Mesendoderm (in vitro differentiated cells): Measurements from ENCODE around the gene VWA5A.
A peak's percentile ranks its signal among the peaks of the same experiment; 100 is the strongest.

ENCODE experiments used
- DNase-seq: peaks from one replicate; pipeline ENCODE4 v3.0.0; 2013
- H2AK5ac ChIP-seq: 2 replicates; pipeline ENCODE4 v1.6.1; 2013; ENCODE audit warnings: low read length, inconsistent platforms
- H2BK120ac ChIP-seq: 2 replicates; pipeline ENCODE4 v1.6.1; 2013; ENCODE audit warnings: low read depth, mild to moderate bottlenecking, low read length, moderate library complexity, mixed read lengths
- H2BK15ac ChIP-seq: replicated peaks from 2 replicates; pipeline ENCODE4 v1.6.1; 2013; ENCODE audit warnings: low read depth, mild to moderate bottlenecking, moderate library complexity
- H2BK5ac ChIP-seq: 2 replicates; pipeline ENCODE4 v1.6.1; 2013; ENCODE audit warnings: low read length, inconsistent platforms
- H3K18ac ChIP-seq: 2 replicates; pipeline ENCODE4 v1.6.1; 2013; ENCODE audit warnings: mild to moderate bottlenecking, low read length, mixed read lengths
- H3K23ac ChIP-seq: one replicate; pipeline ENCODE4 v1.6.1; 2013; ENCODE audit warnings: low read length
- H3K27ac ChIP-seq: 2 replicates; pipeline ENCODE4 v1.5.1; 2013; ENCODE audit warnings: low read depth, mild to moderate bottlenecking, inconsistent platforms, low read length, moderate library complexity
- H3K27me3 ChIP-seq: 2 replicates; pipeline ENCODE4 v1.6.1; 2013; ENCODE audit warnings: low read length, control low read depth, mild to moderate bottlenecking, inconsistent platforms; ENCODE audit not compliant: insufficient read depth, poor library complexity
- H3K36me3 ChIP-seq: 2 replicates; pipeline ENCODE4 v1.6.1; 2013; ENCODE audit warnings: low read length, inconsistent platforms; ENCODE audit not compliant: control insufficient read depth, insufficient read depth
- H3K4ac ChIP-seq: one replicate; pipeline ENCODE4 v1.6.1; 2013; ENCODE audit warnings: low read depth, mild to moderate bottlenecking, low read length, moderate library complexity
- H3K4me1 ChIP-seq: 2 replicates; pipeline ENCODE4 v1.6.1; 2013; ENCODE audit warnings: low read depth, low read length, inconsistent platforms; ENCODE audit not compliant: control insufficient read depth
- H3K4me2 ChIP-seq: 2 replicates; pipeline ENCODE4 v1.6.1; 2013; ENCODE audit warnings: low read length
- H3K4me3 ChIP-seq: 2 replicates; pipeline ENCODE4 v1.5.1; 2013; ENCODE audit warnings: mild to moderate bottlenecking, low read length
- H3K56ac ChIP-seq: one replicate; pipeline ENCODE4 v1.6.1; 2013; ENCODE audit warnings: low read length
- H3K79me1 ChIP-seq: 2 replicates; pipeline ENCODE4 v1.6.1; 2013; ENCODE audit warnings: low read length, inconsistent platforms
- H3K79me2 ChIP-seq: 2 replicates; pipeline ENCODE4 v1.6.1; 2013; ENCODE audit warnings: mild to moderate bottlenecking, low read length; ENCODE audit not compliant: control insufficient read depth, insufficient read depth
- H3K9ac ChIP-seq: 2 replicates; pipeline ENCODE4 v1.6.1; 2013; ENCODE audit warnings: low read length, inconsistent platforms
- H4K5ac ChIP-seq: one replicate; pipeline ENCODE4 v1.6.1; 2013; ENCODE audit warnings: low read length
- H4K8ac ChIP-seq: one replicate; pipeline ENCODE4 v1.6.1; 2013; ENCODE audit warnings: low read depth, mild to moderate bottlenecking, control low read depth, low read length, moderate library complexity
- WGBS: extraction: QIAGEN DNeasy Blood & Tissue Kit; methylation state at CpG from one replicate; pipeline ENCODE4 v1.1.7; 2013; ENCODE audit warnings: low lambda C conversion rate, missing lambda C conversion rate; ENCODE audit not compliant: insufficient coverage; ENCODE audit errors: extremely low coverage; 5-methylcytosine and 5-hydroxymethylcytosine counted together

The VWA5A gene

DNA sequence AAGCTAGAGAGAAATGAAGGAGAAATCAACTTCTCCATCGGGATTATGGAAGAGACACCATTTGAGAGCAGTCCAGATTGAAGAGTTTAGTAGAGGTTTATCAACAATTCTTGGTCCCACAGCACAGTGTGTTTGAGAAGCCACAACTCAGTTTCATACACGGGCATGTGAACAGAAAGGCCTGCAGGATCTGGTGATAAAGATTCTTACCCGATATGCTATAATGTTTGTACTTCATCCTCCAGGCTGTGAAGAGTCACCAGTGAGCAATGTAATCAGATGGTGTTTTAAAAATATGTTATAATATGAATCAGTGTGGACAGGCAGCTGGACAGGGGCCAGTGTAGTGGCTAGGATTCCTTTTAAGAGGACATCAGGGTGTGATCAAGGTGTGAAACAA, 29.7 kb upstream of the VWA5A start:
- no peak overlapping the region for H3K23ac ChIP-seq

DNA sequence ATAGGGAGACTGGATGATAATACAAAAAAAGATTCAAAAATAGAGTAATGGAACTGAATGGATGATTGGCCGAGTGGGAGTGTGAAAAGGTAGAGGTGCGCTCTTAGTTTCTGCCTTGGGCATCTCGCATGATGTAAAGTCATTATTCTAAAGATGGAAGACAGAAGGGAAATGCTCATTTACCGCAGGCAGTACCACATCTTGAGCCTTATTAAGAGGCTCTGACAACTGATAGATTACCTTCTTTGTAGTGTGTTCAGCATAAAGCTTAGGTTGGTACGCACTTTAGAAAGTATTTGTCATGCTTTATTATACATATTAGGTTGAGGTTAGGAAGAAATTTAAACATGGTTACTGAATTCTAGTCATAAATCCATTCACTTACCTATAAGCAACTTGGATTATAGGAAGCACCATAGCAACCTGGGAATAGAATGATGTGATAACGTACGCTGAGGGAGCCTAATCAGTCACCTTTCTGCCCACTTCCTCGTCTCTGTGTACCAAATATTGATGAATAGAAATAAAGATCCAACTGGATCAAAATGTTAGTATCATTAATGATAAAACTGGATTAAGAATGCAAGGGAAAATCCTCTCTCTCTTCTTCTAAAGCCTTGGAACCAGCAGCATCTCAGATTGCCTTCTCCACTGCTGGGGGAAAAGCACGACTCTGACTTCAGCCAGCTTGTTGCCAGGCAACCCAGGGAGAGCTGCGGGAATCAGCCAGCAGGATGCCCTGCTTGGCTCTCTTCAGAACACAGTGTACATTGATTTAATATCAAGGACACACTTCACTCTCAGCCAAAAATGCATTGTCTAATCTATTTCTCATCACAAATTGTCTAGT, 29.0 kb upstream of the VWA5A start:
- no peak overlapping the region for H3K4me2 ChIP-seq
- H3K4me3 ChIP-seq, result no peak overlapping the region
- no peaks in the 10 kb centered on the region for H3K79me2 ChIP-seq
- no peak overlapping the region for H3K23ac ChIP-seq
- DNase-seq, result peak; percentile 26
- WGBS, result no CpG with 5 or more reads among the region's 10 CpGs
- no peak overlapping the region for H2BK5ac ChIP-seq
- no peak overlapping the region for H3K27ac ChIP-seq
- no peaks in the 10 kb centered on the region for H3K27me3 ChIP-seq
- H2AK5ac ChIP-seq, result no peak overlapping the region
- no peak overlapping the region for H3K18ac ChIP-seq
- H3K9ac ChIP-seq, result no peak overlapping the region
- H3K4me1 ChIP-seq, result no peaks in the 10 kb centered on the region
- H4K5ac ChIP-seq, result no peak overlapping the region
- H3K56ac ChIP-seq, result no peak overlapping the region
- H3K79me1 ChIP-seq, result no peaks in the 10 kb centered on the region
- no peak overlapping the region for H4K8ac ChIP-seq
- no peak overlapping the region for H2BK15ac ChIP-seq
- H3K4ac ChIP-seq, result no peak overlapping the region
- H3K36me3 ChIP-seq, result no peaks in the 10 kb centered on the region
- no peak overlapping the region for H2BK120ac ChIP-seq

More for the DNA sequence above, 29.7 kb upstream of the VWA5A start:
- Histone ChIP-seq H3K18ac (no peak overlapping the region), H4K8ac (no peak overlapping the region), H3K36me3 (no peaks in the 10 kb centered on the region), H3K79me2 (no peaks in the 10 kb centered on the region), H2BK5ac (no peak overlapping the region), H3K27ac (no peak overlapping the region), H3K4me2 (no peak overlapping the region), H3K9ac (no peak overlapping the region), H3K4me1 (no peaks in the 10 kb centered on the region), H4K5ac (no peak overlapping the region), H3K4ac (no peak overlapping the region), H2AK5ac (no peak overlapping the region), H2BK15ac (no peak overlapping the region), H2BK120ac (no peak overlapping the region), H3K4me3 (no peak overlapping the region), H3K27me3 (no peaks in the 10 kb centered on the region), H3K56ac (no peak overlapping the region), H3K79me1 (no peaks in the 10 kb centered on the region)
- DNase-seq, result no peak
- no CpG with 5 or more reads among the region's 3 CpGs for WGBS

DNA sequence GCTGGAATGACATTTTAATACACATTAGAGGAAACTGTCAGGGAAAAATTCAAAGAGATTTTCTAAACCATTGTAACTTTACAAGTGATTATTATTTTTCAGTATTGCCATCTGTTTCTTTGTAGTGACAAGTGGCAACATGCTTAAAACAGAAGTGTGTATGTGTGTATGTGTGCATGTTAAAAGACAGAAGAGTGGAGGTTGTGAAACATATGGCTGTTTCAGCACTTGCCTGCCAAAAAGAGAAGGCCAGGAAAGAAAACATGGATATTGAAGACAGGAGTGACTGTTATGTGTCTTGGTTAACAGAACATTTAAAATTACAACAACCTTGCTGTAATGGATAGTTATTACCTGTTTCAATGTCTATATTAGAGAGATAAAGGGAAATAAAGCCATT, 24.3 kb upstream of the VWA5A start:
- no peak overlapping the region for H2BK5ac ChIP-seq
- no peak overlapping the region for H3K27ac ChIP-seq
- no peak overlapping the region for H4K5ac ChIP-seq
- H3K23ac ChIP-seq, result no peak overlapping the region
- H3K36me3 ChIP-seq, result no peaks in the 10 kb centered on the region
- H2BK15ac ChIP-seq, result no peak overlapping the region
- no peaks in the 10 kb centered on the region for H3K79me1 ChIP-seq
- no peak overlapping the region for H3K4me2 ChIP-seq
- H3K18ac ChIP-seq, result no peak overlapping the region
- H2AK5ac ChIP-seq, result no peak overlapping the region
- no peak overlapping the region for H3K4me3 ChIP-seq
- H3K56ac ChIP-seq, result no peak overlapping the region
- no peak overlapping the region for H3K9ac ChIP-seq
- no peaks in the 10 kb centered on the region for H3K27me3 ChIP-seq
- no peaks in the 10 kb centered on the region for H3K4me1 ChIP-seq
- H2BK120ac ChIP-seq, result no peak overlapping the region
- no peak overlapping the region for H3K4ac ChIP-seq
- H4K8ac ChIP-seq, result no peak overlapping the region
- DNase-seq, result no peak
- H3K79me2 ChIP-seq, result no peaks in the 10 kb centered on the region

DNA sequence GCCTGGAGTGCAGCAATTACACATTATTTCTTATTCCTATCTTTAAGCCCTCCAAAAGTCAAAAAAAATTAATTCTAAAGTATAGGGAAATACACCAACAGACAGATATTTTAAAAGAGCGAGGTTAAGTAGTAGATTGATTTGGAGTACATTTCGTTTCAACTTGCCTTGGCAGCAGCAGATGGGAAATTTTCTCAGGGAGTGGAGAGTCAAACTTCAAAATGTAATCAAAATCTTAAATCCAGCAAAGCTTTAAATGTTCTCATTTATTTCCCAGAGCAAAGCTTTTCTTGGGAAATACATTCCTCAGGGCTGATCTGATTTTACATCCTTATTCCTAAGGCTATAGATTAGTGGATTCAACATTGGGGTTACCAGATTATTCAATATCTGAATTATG, 21.9 kb upstream of the VWA5A start:
- no CpG with 5 or more reads among the region's 2 CpGs for WGBS
- Histone ChIP-seq H3K27me3 (no peaks in the 10 kb centered on the region), H3K79me1 (no peaks in the 10 kb centered on the region), H3K23ac (no peak overlapping the region), H4K5ac (no peak overlapping the region), H2AK5ac (no peak overlapping the region), H3K4ac (no peak overlapping the region), H3K4me2 (no peak overlapping the region), H3K36me3 (no peaks in the 10 kb centered on the region), H3K4me3 (no peak overlapping the region), H2BK15ac (no peak overlapping the region), H3K9ac (no peak overlapping the region), H2BK120ac (no peak overlapping the region), H3K56ac (no peak overlapping the region), H4K8ac (no peak overlapping the region), H3K27ac (no peak overlapping the region), H3K79me2 (no peaks in the 10 kb centered on the region), H3K18ac (no peak overlapping the region), H3K4me1 (no peaks in the 10 kb centered on the region), H2BK5ac (no peak overlapping the region)
- DNase-seq, result no peak

DNA sequence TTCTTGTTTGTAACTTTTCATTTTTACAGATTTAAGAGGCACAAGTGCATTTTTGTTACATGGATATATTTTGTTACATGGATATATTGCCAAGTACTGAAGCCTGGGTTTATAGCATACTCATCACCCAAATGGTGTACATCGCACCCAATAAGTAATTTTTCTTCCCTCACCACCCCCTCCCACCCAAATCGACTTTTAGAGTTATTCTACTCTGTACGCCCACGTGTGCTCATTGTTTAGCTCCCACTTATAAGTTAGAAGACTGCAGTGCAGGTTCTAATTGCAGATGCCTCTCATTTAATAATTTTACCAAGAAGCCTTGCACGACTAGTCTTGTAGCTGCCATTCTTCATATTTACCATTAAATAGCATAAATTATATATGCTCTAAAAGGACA, 20.5 kb upstream of the VWA5A start:
- H3K9ac ChIP-seq, result no peak overlapping the region
- no peak overlapping the region for H2AK5ac ChIP-seq
- no peaks in the 10 kb centered on the region for H3K27me3 ChIP-seq
- no peaks in the 10 kb centered on the region for H3K4me1 ChIP-seq
- no peaks in the 10 kb centered on the region for H3K79me2 ChIP-seq
- no peak overlapping the region for H2BK5ac ChIP-seq
- no peak overlapping the region for H2BK15ac ChIP-seq
- no peak for DNase-seq
- no peak overlapping the region for H3K4me3 ChIP-seq
- no CpG with 5 or more reads among the region's 5 CpGs for WGBS
- H3K4ac ChIP-seq, result no peak overlapping the region
- H4K5ac ChIP-seq, result no peak overlapping the region
- no peak overlapping the region for H3K18ac ChIP-seq
- H4K8ac ChIP-seq, result no peak overlapping the region
- H3K27ac ChIP-seq, result no peak overlapping the region
- no peaks in the 10 kb centered on the region for H3K79me1 ChIP-seq
- no peaks in the 10 kb centered on the region for H3K36me3 ChIP-seq
- no peak overlapping the region for H3K56ac ChIP-seq
- H2BK120ac ChIP-seq, result no peak overlapping the region
- H3K4me2 ChIP-seq, result no peak overlapping the region
- H3K23ac ChIP-seq, result no peak overlapping the region

DNA sequence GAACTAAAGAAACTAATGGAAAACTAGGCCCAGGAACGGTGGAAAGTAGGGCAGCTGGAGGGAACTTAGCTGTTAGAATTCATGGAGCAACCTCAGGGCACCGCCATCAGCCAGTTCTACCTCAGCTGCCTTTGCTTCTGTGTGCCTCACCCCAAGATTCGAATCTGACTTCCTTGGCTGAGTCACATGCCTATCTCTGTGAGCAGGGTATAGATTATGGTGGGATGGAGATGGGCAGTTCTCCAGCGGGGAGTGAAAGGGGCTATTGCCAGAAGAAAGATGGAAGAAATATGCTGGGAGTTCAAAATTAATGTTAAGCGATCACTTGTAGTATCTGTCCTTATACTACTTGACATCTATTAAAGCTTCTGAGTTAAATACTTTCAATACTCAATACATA, 18.9 kb upstream of the VWA5A start:
- Histone ChIP-seq H3K4me1 (peaks cover 1% of the 10 kb centered on the region), H3K18ac (peak overlapping the region; percentile 28), H3K4ac (no peak overlapping the region), H3K4me3 (no peak overlapping the region), H3K4me2 (no peak overlapping the region), H2BK120ac (no peak overlapping the region), H3K56ac (no peak overlapping the region), H3K9ac (no peak overlapping the region), H3K36me3 (no peaks in the 10 kb centered on the region), H2AK5ac (no peak overlapping the region), H3K27me3 (no peaks in the 10 kb centered on the region), H4K8ac (no peak overlapping the region), H4K5ac (no peak overlapping the region), H3K79me1 (no peaks in the 10 kb centered on the region), H3K79me2 (no peaks in the 10 kb centered on the region), H2BK5ac (no peak overlapping the region), H3K23ac (no peak overlapping the region), H3K27ac (no peak overlapping the region), H2BK15ac (no peak overlapping the region)
- DNase-seq, result no peak
- WGBS, result no CpG with 5 or more reads among the region's 5 CpGs
